ENCODE results near the gene PLEKHG4.

The PLEKHG4 gene

GRCh38 chr16:67249178-67250044, 29.9 kb upstream of the PLEKHG4 start:
- no peak for TF ChIP-seq POU2F2 (IDR thresholded peaks at IDR 0.05; ENCODE audit: low read depth, low read length)
- TF ChIP-seq TAF1 (IDR thresholded peaks at IDR 0.05; ENCODE audit: low read depth, low read length), result no peak
- TF ChIP-seq POLR2AphosphoS5 (IDR thresholded peaks at IDR 0.05; ENCODE audit: low read depth, low read length), result no peak
- TF ChIP-seq SPI1 (IDR thresholded peaks at IDR 0.05; ENCODE audit: low read depth, low read length), result no peak
- TF ChIP-seq POLR2A (IDR thresholded peaks at IDR 0.05; ENCODE audit: low read depth, low read length), result no peak
- TF ChIP-seq PAX5 (IDR thresholded peaks at IDR 0.05; ENCODE audit: insufficient read depth, low read length, severe bottlenecking), result no peak
- DNase-seq (ENCODE audit: insufficient read length, low spot score), result no peak
- FAIRE-seq, result peak; percentile 57

GRCh38 chr16:67250045-67250327, 29.3 kb upstream of the PLEKHG4 start:
- DNase-seq (ENCODE audit: insufficient read length, low spot score), result no peak
- TF ChIP-seq POU2F2 (IDR thresholded peaks at IDR 0.05; ENCODE audit: low read depth, low read length) (no peak), SPI1 (IDR thresholded peaks at IDR 0.05; ENCODE audit: low read depth, low read length) (no peak), POLR2AphosphoS5 (IDR thresholded peaks at IDR 0.05; ENCODE audit: low read depth, low read length) (no peak), PAX5 (IDR thresholded peaks at IDR 0.05; ENCODE audit: insufficient read depth, low read length, severe bottlenecking) (no peak), POLR2A (IDR thresholded peaks at IDR 0.05; ENCODE audit: low read depth, low read length) (no peak)
- no peak for FAIRE-seq

DNA sequence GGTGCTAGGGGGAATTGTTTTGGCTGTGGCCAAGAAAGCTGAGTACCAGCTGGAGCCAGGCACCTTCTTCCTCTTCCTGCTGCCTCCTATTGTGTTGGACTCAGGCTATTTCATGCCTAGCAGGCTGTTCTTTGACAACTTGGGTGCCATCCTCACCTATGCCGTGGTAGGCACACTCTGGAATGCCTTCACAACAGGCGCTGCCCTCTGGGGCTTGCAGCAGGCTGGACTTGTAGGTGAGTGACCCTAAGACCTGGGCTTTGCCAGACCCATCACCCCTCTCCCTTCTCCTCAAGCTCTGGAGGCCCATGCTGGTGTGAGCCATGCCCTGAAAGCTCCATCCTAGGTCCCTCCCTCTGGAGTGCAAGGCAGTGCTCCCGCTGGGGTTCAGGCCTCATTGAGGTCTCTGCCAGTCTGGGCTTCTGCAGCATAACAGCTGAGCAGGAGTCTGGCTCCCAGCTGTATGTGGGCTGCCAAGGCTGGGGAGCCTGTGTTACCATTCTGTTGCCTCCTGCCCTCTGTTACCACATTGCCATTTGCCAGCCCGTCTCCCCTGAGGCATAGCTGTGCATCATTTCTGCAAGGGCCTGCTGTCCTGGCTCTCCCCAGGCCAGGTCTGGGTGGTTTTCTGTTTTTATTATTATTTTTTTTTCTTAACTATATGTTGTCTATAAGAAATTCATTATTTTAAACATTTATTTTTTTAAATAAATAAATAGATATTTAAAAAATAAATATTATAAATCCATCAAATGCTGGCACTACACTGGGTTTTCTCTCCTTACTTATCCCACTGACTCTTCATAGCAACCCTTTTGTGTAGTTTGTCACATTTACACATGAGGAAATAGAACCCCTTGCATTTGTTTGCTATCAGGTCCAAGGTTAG, 26.5 kb upstream of the PLEKHG4 start:
- no peak for DNase-seq (ENCODE audit: insufficient read length, low spot score)
- no peak for FAIRE-seq
- TF ChIP-seq SPI1 (IDR thresholded peaks at IDR 0.05; ENCODE audit: low read depth, low read length) (no peak), PAX5 (IDR thresholded peaks at IDR 0.05; ENCODE audit: insufficient read depth, low read length, severe bottlenecking) (no peak), POU2F2 (IDR thresholded peaks at IDR 0.05; ENCODE audit: low read depth, low read length) (no peak), POLR2AphosphoS5 (IDR thresholded peaks at IDR 0.05; ENCODE audit: low read depth, low read length) (no peak), TAF1 (IDR thresholded peaks at IDR 0.05; ENCODE audit: low read depth, low read length) (no peak), POLR2A (IDR thresholded peaks at IDR 0.05; ENCODE audit: low read depth, low read length) (no peak)

- no peak for TF ChIP-seq SPI1 (IDR thresholded peaks at IDR 0.05; ENCODE audit: low read depth, low read length)
- no peak for TF ChIP-seq TAF1 (IDR thresholded peaks at IDR 0.05; ENCODE audit: low read depth, low read length)
- TF ChIP-seq POLR2A (IDR thresholded peaks at IDR 0.05; ENCODE audit: low read depth, low read length), result no peak
- no peak for TF ChIP-seq POLR2AphosphoS5 (IDR thresholded peaks at IDR 0.05; ENCODE audit: low read depth, low read length)
- TF ChIP-seq POU2F2 (IDR thresholded peaks at IDR 0.05; ENCODE audit: low read depth, low read length), result no peak
- no peak for TF ChIP-seq PAX5 (IDR thresholded peaks at IDR 0.05; ENCODE audit: insufficient read depth, low read length, severe bottlenecking)
- DNase-seq (ENCODE audit: insufficient read length, low spot score) (no peak), FAIRE-seq (no peak)
Measured at GRCh38 chr16:67254801-67255552, 24.4 kb upstream of the PLEKHG4 start.

- FAIRE-seq (no peak), DNase-seq (ENCODE audit: insufficient read length, low spot score) (no peak)
- TF ChIP-seq POLR2AphosphoS5 (IDR thresholded peaks at IDR 0.05; ENCODE audit: low read depth, low read length) (no peak), SPI1 (IDR thresholded peaks at IDR 0.05; ENCODE audit: low read depth, low read length) (no peak), TAF1 (IDR thresholded peaks at IDR 0.05; ENCODE audit: low read depth, low read length) (no peak), POLR2A (IDR thresholded peaks at IDR 0.05; ENCODE audit: low read depth, low read length) (no peak), POU2F2 (IDR thresholded peaks at IDR 0.05; ENCODE audit: low read depth, low read length) (no peak), PAX5 (IDR thresholded peaks at IDR 0.05; ENCODE audit: insufficient read depth, low read length, severe bottlenecking) (no peak)
Measured at GRCh38 chr16:67255553-67256221, 23.6 kb upstream of the PLEKHG4 start.

GRCh38 chr16:67256701-67257230, 22.6 kb upstream of the PLEKHG4 start:
- no peak for TF ChIP-seq PAX5 (IDR thresholded peaks at IDR 0.05; ENCODE audit: insufficient read depth, low read length, severe bottlenecking)
- no peak for TF ChIP-seq SPI1 (IDR thresholded peaks at IDR 0.05; ENCODE audit: low read depth, low read length)
- TF ChIP-seq POU2F2 (IDR thresholded peaks at IDR 0.05; ENCODE audit: low read depth, low read length), result no peak
- no peak for TF ChIP-seq POLR2A (IDR thresholded peaks at IDR 0.05; ENCODE audit: low read depth, low read length)
- TF ChIP-seq TAF1 (IDR thresholded peaks at IDR 0.05; ENCODE audit: low read depth, low read length), result no peak
- no peak for TF ChIP-seq POLR2AphosphoS5 (IDR thresholded peaks at IDR 0.05; ENCODE audit: low read depth, low read length)
- DNase-seq (ENCODE audit: insufficient read length, low spot score), result no peak
- no peak for FAIRE-seq

DNA sequence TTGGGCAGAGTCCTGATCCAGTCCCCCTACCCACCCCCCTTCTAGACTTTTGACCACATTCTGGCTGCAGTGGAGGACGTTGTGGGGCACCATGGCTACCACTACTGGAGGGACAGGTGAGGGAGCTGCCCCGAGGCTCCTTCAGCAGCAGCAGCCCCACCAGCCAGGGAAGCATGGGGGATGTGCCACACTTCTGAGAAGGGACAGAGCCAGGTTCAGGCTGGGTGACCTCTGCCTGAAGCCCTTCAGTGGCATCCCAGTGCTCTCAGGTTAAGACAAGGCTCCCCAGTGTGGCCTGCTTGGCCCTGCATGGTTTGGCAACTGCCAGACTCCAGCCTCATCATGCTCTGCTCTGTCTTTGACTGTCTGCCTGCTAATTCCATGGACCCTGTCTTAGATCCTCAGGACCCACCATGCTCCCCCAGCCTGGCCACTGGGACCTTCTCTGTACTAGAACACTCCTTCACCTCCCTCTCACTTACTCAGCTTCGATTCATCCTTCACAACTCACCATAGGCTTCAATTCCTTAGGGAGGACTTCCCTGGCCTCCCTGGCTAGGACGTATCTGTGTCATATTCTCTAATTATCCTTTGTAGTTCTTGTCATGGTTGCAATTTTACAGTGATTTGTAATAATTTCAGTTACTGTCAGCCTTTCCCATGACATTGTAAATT, 21.7 kb upstream of the PLEKHG4 start:
- no peak for FAIRE-seq
- TF ChIP-seq PAX5 (IDR thresholded peaks at IDR 0.05; ENCODE audit: insufficient read depth, low read length, severe bottlenecking), result no peak
- TF ChIP-seq POLR2A (IDR thresholded peaks at IDR 0.05; ENCODE audit: low read depth, low read length), result no peak
- no peak for TF ChIP-seq POLR2AphosphoS5 (IDR thresholded peaks at IDR 0.05; ENCODE audit: low read depth, low read length)
- TF ChIP-seq POU2F2 (IDR thresholded peaks at IDR 0.05; ENCODE audit: low read depth, low read length), result no peak
- TF ChIP-seq SPI1 (IDR thresholded peaks at IDR 0.05; ENCODE audit: low read depth, low read length), result no peak
- no peak for TF ChIP-seq TAF1 (IDR thresholded peaks at IDR 0.05; ENCODE audit: low read depth, low read length)
- DNase-seq (ENCODE audit: insufficient read length, low spot score), result no peak

Measured in GM12891 (cell line).